ENCODE measurements around the gene SLC26A2.

The SLC26A2 gene

GRCh38 chr5:150000256-150000989 is 39.9 kb downstream of the SLC26A2 start, which contains the start of the genes HMGXB3 and TIGD6:
TSS of gene HMGXB3 (plus strand) at chr5:150000739. CDS start at chr5:150004853, 4,114 bp downstream.
TSS of gene TIGD6 (minus strand) at chr5:150000654. CDS start at chr5:149996348, 4,306 bp downstream.
- H3K4me3 Mint-ChIP-seq, result peak within 1 kb of the TSS; percentile 96
- peaks cover 41% of the 10 kb centered on the region for H3K4me1 Mint-ChIP-seq
- peak within 1 kb of the TSS; percentile 96 for H3K27ac Mint-ChIP-seq
- ATAC-seq (peak; percentile 95), DNase-seq (peak; percentile 90)
- H3K36me3 Mint-ChIP-seq (ENCODE audit: low read depth), result peaks cover 31% of the 10 kb centered on the region
- H3K27me3 Mint-ChIP-seq, result no peaks in the 10 kb centered on the region
- H3K9me3 Mint-ChIP-seq, result no peaks in the 10 kb centered on the region

GRCh38 chr5:150000990-150001659 is 40.6 kb downstream of the SLC26A2 start:
- peak overlapping the region; percentile 88 for H3K27ac Mint-ChIP-seq
- peaks cover 27% of the 10 kb centered on the region for H3K36me3 Mint-ChIP-seq (ENCODE audit: low read depth)
- H3K4me1 Mint-ChIP-seq, result peaks cover 41% of the 10 kb centered on the region
- ATAC-seq (no peak), DNase-seq (peak; percentile 45)
- no peaks in the 10 kb centered on the region for H3K27me3 Mint-ChIP-seq
- no peaks in the 10 kb centered on the region for H3K9me3 Mint-ChIP-seq
- H3K4me3 Mint-ChIP-seq, result peak overlapping the region; percentile 96

- DNase-seq (peak; percentile 49), ATAC-seq (peak; percentile 66)
- no peaks in the 10 kb centered on the region for H3K9me3 Mint-ChIP-seq
- peak overlapping the region; percentile 88 for H3K27ac Mint-ChIP-seq
- peaks cover 32% of the 10 kb centered on the region for H3K36me3 Mint-ChIP-seq (ENCODE audit: low read depth)
- peaks cover 41% of the 10 kb centered on the region for H3K4me1 Mint-ChIP-seq
- no peaks in the 10 kb centered on the region for H3K27me3 Mint-ChIP-seq
- H3K4me3 Mint-ChIP-seq, result peak overlapping the region; percentile 96
Observed at GRCh38 chr5:150001660-150002486, 41.3 kb downstream of the SLC26A2 start.

- no peaks in the 10 kb centered on the region for H3K9me3 Mint-ChIP-seq
- no peak for ATAC-seq
- H3K27ac Mint-ChIP-seq, result no peak overlapping the region
- DNase-seq, result no peak
- H3K4me1 Mint-ChIP-seq, result peaks cover 36% of the 10 kb centered on the region
- no peaks in the 10 kb centered on the region for H3K27me3 Mint-ChIP-seq
- no peak overlapping the region for H3K4me3 Mint-ChIP-seq
- peaks cover 53% of the 10 kb centered on the region for H3K36me3 Mint-ChIP-seq (ENCODE audit: low read depth)
Observed at GRCh38 chr5:150006318-150006717, 45.8 kb downstream of the SLC26A2 start.

GRCh38 chr5:150007050-150007449 is 46.5 kb downstream of the SLC26A2 start:
- H3K4me1 Mint-ChIP-seq, result peaks cover 31% of the 10 kb centered on the region
- H3K27me3 Mint-ChIP-seq, result no peaks in the 10 kb centered on the region
- DNase-seq (no peak), ATAC-seq (no peak)
- H3K4me3 Mint-ChIP-seq, result no peak overlapping the region
- H3K27ac Mint-ChIP-seq, result peak overlapping the region; percentile 29
- H3K9me3 Mint-ChIP-seq, result no peaks in the 10 kb centered on the region
- peaks cover 54% of the 10 kb centered on the region for H3K36me3 Mint-ChIP-seq (ENCODE audit: low read depth)

- peaks cover 63% of the 10 kb centered on the region for H3K36me3 Mint-ChIP-seq (ENCODE audit: low read depth)
- no peak overlapping the region for H3K27ac Mint-ChIP-seq
- DNase-seq (no peak), ATAC-seq (peak; percentile 53)
- no peaks in the 10 kb centered on the region for H3K27me3 Mint-ChIP-seq
- H3K4me3 Mint-ChIP-seq, result no peak overlapping the region
- peaks cover 14% of the 10 kb centered on the region for H3K4me1 Mint-ChIP-seq
- H3K9me3 Mint-ChIP-seq, result no peaks in the 10 kb centered on the region
Observed at GRCh38 chr5:150009671-150010387, 49.3 kb downstream of the SLC26A2 start.

- DNase-seq (no peak), ATAC-seq (no peak)
- Mint-ChIP-seq H3K4me1 (peaks cover 5% of the 10 kb centered on the region), H3K4me3 (no peak overlapping the region), H3K27me3 (no peaks in the 10 kb centered on the region), H3K9me3 (peaks cover 6% of the 10 kb centered on the region), H3K27ac (no peak overlapping the region), H3K36me3 (ENCODE audit: low read depth) (peaks cover 77% of the 10 kb centered on the region)
Observed at GRCh38 chr5:150013931-150014330, 53.4 kb downstream of the SLC26A2 start.

- H3K27ac Mint-ChIP-seq, result no peak overlapping the region
- ATAC-seq (peak; percentile 28), DNase-seq (no peak)
- peaks cover 6% of the 10 kb centered on the region for H3K9me3 Mint-ChIP-seq
- H3K27me3 Mint-ChIP-seq, result no peaks in the 10 kb centered on the region
- peaks cover 5% of the 10 kb centered on the region for H3K4me1 Mint-ChIP-seq
- no peak overlapping the region for H3K4me3 Mint-ChIP-seq
- peaks cover 82% of the 10 kb centered on the region for H3K36me3 Mint-ChIP-seq (ENCODE audit: low read depth)
Observed at GRCh38 chr5:150014456-150014855, 53.9 kb downstream of the SLC26A2 start.

GRCh38 chr5:150015415-150015814 is 54.9 kb downstream of the SLC26A2 start:
- peaks cover 6% of the 10 kb centered on the region for H3K9me3 Mint-ChIP-seq
- H3K36me3 Mint-ChIP-seq (ENCODE audit: low read depth), result peaks cover 83% of the 10 kb centered on the region
- H3K27me3 Mint-ChIP-seq, result no peaks in the 10 kb centered on the region
- H3K4me3 Mint-ChIP-seq, result no peak overlapping the region
- ATAC-seq (no peak), DNase-seq (no peak)
- peaks cover 7% of the 10 kb centered on the region for H3K4me1 Mint-ChIP-seq
- H3K27ac Mint-ChIP-seq, result no peak overlapping the region

- DNase-seq (no peak), ATAC-seq (no peak)
- Mint-ChIP-seq H3K27me3 (no peaks in the 10 kb centered on the region), H3K9me3 (peaks cover 6% of the 10 kb centered on the region), H3K27ac (no peak overlapping the region), H3K4me3 (no peak overlapping the region), H3K4me1 (peaks cover 8% of the 10 kb centered on the region), H3K36me3 (ENCODE audit: low read depth) (peaks cover 82% of the 10 kb centered on the region)
Observed at GRCh38 chr5:150016537-150016936, 56.0 kb downstream of the SLC26A2 start.

GRCh38 chr5:150017226-150018005 is 56.9 kb downstream of the SLC26A2 start:
- no peak overlapping the region for H3K27ac Mint-ChIP-seq
- H3K36me3 Mint-ChIP-seq (ENCODE audit: low read depth), result peaks cover 85% of the 10 kb centered on the region
- H3K4me3 Mint-ChIP-seq, result no peak overlapping the region
- peaks cover 6% of the 10 kb centered on the region for H3K9me3 Mint-ChIP-seq
- ATAC-seq (no peak), DNase-seq (no peak)
- H3K4me1 Mint-ChIP-seq, result peaks cover 15% of the 10 kb centered on the region
- no peaks in the 10 kb centered on the region for H3K27me3 Mint-ChIP-seq

GRCh38 chr5:150020249-150020648 is 59.7 kb downstream of the SLC26A2 start:
- Mint-ChIP-seq H3K36me3 (ENCODE audit: low read depth) (peaks cover 75% of the 10 kb centered on the region), H3K9me3 (peaks cover 6% of the 10 kb centered on the region), H3K4me1 (peaks cover 15% of the 10 kb centered on the region), H3K4me3 (no peak overlapping the region), H3K27me3 (no peaks in the 10 kb centered on the region), H3K27ac (no peak overlapping the region)
- ATAC-seq (no peak), DNase-seq (no peak)

- Mint-ChIP-seq H3K4me1 (peaks cover 15% of the 10 kb centered on the region), H3K36me3 (ENCODE audit: low read depth) (peaks cover 69% of the 10 kb centered on the region), H3K27ac (peak overlapping the region; percentile 52), H3K4me3 (no peak overlapping the region), H3K27me3 (no peaks in the 10 kb centered on the region), H3K9me3 (no peaks in the 10 kb centered on the region)
- ATAC-seq (no peak), DNase-seq (no peak)
Observed at GRCh38 chr5:150021491-150022157, 61.1 kb downstream of the SLC26A2 start.
